ENCODE measurements around the gene FAM9C. TPM values are rescaled to one million over a fixed set of nuclear protein-coding genes. Genes with fewer than 3 reads are reported as not detected.
A peak's percentile ranks its signal among the peaks of the same experiment; 100 is the strongest.

The FAM9C gene
- total RNA-seq, 1 donor from 2014 or later, result not detected

DNA sequence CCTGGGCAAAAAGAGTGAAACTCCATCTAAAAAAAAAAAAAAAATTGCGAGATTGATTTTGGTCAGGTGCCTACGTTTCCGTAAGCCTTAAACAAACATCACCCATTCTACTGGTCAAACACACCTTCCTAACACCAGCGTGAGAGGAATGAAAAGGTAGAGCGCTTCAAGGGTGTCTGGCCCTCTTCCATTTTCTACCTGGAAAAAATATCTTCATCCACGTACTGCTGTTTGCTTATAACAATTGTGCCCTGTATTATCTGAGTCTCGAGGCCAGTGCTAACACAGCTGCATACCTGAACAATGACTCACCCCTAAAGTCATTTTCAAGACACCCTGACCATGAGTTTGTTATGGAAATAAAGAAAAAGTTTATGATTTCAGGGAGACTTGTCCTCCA is 55.6 kb downstream of the FAM9C start:
- ATAC-seq (peak; percentile 94), DNase-seq (no peak)
- no peak overlapping the region for H3K27ac ChIP-seq
- TF ChIP-seq, protein P1, sequence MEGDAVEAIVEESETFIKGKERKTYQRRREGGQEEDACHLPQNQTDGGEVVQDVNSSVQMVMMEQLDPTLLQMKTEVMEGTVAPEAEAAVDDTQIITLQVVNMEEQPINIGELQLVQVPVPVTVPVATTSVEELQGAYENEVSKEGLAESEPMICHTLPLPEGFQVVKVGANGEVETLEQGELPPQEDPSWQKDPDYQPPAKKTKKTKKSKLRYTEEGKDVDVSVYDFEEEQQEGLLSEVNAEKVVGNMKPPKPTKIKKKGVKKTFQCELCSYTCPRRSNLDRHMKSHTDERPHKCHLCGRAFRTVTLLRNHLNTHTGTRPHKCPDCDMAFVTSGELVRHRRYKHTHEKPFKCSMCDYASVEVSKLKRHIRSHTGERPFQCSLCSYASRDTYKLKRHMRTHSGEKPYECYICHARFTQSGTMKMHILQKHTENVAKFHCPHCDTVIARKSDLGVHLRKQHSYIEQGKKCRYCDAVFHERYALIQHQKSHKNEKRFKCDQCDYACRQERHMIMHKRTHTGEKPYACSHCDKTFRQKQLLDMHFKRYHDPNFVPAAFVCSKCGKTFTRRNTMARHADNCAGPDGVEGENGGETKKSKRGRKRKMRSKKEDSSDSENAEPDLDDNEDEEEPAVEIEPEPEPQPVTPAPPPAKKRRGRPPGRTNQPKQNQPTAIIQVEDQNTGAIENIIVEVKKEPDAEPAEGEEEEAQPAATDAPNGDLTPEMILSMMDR (IDR thresholded peaks at IDR 0.05), result no peak
- H3K4me1 ChIP-seq, result peaks cover 11% of the 10 kb centered on the region
- H3K4me3 ChIP-seq, result no peak overlapping the region
- H3K36me3 ChIP-seq, result no peaks in the 10 kb centered on the region
- no peaks in the 10 kb centered on the region for H3K9me3 ChIP-seq
- intact Hi-C loops (cut with DNase I), result no loop called here
- no peaks in the 10 kb centered on the region for H3K27me3 ChIP-seq

DNA sequence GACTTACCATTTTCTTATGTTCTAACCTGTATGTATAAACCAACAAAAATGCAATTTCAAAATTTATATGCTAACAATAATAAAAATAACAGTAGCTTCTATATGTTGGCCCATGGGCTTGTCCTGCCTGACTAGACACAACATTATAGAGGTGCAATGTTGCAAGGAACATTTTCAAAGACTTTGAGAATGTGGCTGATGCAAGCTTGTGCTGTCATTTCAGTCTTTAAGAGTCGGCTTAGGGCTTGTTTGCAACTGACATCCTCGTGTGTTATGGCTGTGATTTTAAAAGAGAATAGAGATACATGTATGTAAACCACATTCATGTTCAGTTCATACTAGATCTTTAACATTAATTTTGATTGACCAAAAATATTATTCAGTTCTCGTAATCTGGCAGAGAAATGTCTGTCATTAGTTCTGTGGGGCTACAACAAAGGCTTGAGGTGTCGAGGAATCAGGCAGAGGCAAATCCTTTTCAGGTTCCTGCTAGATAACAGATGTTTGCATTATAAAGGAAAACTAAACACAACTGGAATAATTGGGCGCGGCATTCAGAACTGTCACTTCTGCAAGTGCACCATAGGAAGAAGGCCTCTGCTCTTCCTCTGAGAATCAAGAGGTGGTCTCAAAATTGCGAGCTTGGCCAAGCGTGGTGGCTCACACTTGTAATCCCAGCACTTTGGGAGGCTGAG is 56.4 kb downstream of the FAM9C start:
- H3K4me1 ChIP-seq, result peaks cover 7% of the 10 kb centered on the region
- no peaks in the 10 kb centered on the region for H3K9me3 ChIP-seq
- H3K4me3 ChIP-seq, result no peak overlapping the region
- peak overlapping the region; percentile 36 for H3K27ac ChIP-seq
- TF ChIP-seq, protein P1 (IDR thresholded peaks at IDR 0.05), result no peak
- intact Hi-C loops (cut with DNase I), result no loop called here
- no peak for DNase-seq
- no peaks in the 10 kb centered on the region for H3K36me3 ChIP-seq
- no peaks in the 10 kb centered on the region for H3K27me3 ChIP-seq
- ATAC-seq, result no peak

DNA sequence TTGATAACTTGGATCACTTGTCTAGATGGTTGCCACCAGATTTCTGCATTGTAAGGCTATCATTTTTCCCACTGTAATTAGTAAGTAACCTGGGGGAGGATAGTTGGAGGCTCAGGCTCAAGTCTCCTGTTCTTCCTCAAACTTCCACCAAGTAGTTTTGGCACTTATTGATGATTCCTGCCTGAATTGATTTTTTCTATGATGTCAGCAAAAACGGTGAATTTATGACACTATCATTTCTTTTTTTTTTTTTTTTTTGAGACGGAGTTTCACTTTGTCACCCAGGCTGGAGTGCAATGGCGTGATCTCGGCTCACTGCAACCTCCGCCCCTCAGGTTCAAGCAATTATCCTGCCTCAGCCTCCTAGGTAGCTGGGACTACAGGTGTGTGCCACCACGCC is 57.1 kb downstream of the FAM9C start:
- no peak for ATAC-seq
- H3K4me1 ChIP-seq, result peaks cover 7% of the 10 kb centered on the region
- no peak for DNase-seq
- TF ChIP-seq, protein P1 (IDR thresholded peaks at IDR 0.05), result no peak
- H3K36me3 ChIP-seq, result no peaks in the 10 kb centered on the region
- H3K9me3 ChIP-seq, result no peaks in the 10 kb centered on the region
- H3K27me3 ChIP-seq, result no peaks in the 10 kb centered on the region
- intact Hi-C loops (cut with DNase I), result no loop called here
- no peak overlapping the region for H3K27ac ChIP-seq
- no peak overlapping the region for H3K4me3 ChIP-seq

DNA sequence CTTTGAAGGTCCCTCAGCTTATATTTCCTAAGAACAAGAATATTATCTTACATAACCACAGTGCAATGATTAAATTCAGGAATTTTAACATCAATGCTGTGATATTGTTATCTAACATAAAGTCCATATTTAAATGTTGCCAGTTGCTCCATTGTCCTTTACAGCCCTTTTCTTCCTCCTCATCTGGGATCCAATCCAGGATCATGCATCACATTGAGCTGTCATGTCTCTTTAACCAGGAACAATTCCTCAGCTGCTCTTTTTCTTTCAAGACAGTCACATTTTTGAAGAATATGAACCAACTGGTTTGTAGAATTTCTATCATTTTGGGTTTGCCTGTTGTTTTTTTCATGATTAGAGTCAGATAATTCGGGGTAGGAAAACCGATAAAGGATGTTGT is 57.5 kb downstream of the FAM9C start:
- H3K4me1 ChIP-seq, result peaks cover 7% of the 10 kb centered on the region
- H3K27ac ChIP-seq, result no peak overlapping the region
- H3K36me3 ChIP-seq, result no peaks in the 10 kb centered on the region
- H3K4me3 ChIP-seq, result no peak overlapping the region
- intact Hi-C loops (cut with DNase I), result no loop called here
- ATAC-seq (no peak), DNase-seq (no peak)
- no peaks in the 10 kb centered on the region for H3K9me3 ChIP-seq
- TF ChIP-seq, protein P1 (IDR thresholded peaks at IDR 0.05), result no peak
- H3K27me3 ChIP-seq, result no peaks in the 10 kb centered on the region

DNA sequence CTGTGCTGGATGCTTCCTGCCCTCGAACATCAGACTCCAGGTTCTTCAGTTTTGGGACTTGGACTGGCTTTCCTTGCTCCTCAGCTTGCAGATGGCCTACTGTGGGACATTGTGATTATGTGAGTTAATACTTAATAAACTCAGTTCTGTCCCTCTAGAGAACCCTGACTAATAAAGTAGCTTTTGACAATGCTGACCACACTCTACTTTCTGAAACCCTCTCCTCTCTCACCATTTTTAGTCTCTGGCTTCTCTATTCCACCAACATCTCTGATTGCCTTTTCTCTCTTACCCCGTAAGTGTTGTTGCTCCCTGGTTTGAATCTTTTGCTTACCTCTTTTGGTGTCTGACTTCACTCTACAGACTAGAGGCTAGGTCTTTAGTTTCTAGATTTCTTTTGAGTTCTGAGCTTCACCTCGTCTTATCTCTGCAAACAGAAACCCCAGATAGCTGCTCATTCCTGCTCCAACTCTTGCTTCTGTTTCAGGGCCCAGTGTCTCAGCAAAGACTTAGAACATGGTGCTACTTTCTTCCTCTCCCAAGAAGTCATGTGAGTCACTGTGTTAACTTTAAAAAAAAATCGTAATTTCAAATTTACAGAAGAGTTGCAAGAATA is 58.1 kb downstream of the FAM9C start:
- Histone ChIP-seq H3K36me3 (no peaks in the 10 kb centered on the region), H3K27me3 (no peaks in the 10 kb centered on the region), H3K27ac (no peak overlapping the region), H3K4me3 (no peak overlapping the region), H3K4me1 (peaks cover 7% of the 10 kb centered on the region), H3K9me3 (no peaks in the 10 kb centered on the region)
- intact Hi-C loops (cut with DNase I), result no loop called here
- TF ChIP-seq, protein P1 (IDR thresholded peaks at IDR 0.05), result no peak
- ATAC-seq, result no peak
- no peak for DNase-seq

Other genes starting within 250 kb of the FAM9C start
- 3.1 TPM for gene TLR7, start 177.5 kb downstream of the FAM9C start, total RNA-seq
- gene TLR8, start 138.0 kb downstream of the FAM9C start, total RNA-seq, result 17.8 TPM
- 4,663 TPM for gene TMSB4X, start 69.5 kb downstream of the FAM9C start, total RNA-seq

Data from upper lobe of right lung (tissue), 1 donor.